Lower lobe of right lung (tissue), 2 donors: Measurements from ENCODE around the gene ZNF219. TPM values are rescaled to one million over a fixed set of nuclear protein-coding genes. Genes with fewer than 3 reads are reported as not detected.
A peak's percentile ranks its signal among the peaks of the same experiment; 100 is the strongest.

ENCODE experiments used
- ATAC-seq, 2 donors: fragments of 200-7000 bp; cut with Tn5 transposase; one replicate each; pipeline ENCODE4 v1.9.1; 2020 to 2022; ENCODE audit warnings: mild to moderate bottlenecking in 2 of 2, moderate library complexity in 2 of 2
- DNase-seq: peaks from one replicate; pipeline ENCODE4 v3.0.0-alpha.2; 2020
- H3K27ac ChIP-seq: fragments of 200-600 bp; one replicate; pipeline ENCODE4 v1.8.0; 2022
- H3K27me3 ChIP-seq: fragments of 200-600 bp; one replicate; pipeline ENCODE4 v1.8.0; 2022; ENCODE audit warnings: low read depth
- H3K36me3 ChIP-seq: fragments of 200-600 bp; one replicate; pipeline ENCODE4 v1.8.0; 2022; ENCODE audit warnings: mild to moderate bottlenecking
- H3K4me1 ChIP-seq: fragments of 200-600 bp; one replicate; pipeline ENCODE4 v1.8.0; 2022
- H3K4me3 ChIP-seq: fragments of 200-600 bp; one replicate; pipeline ENCODE4 v1.8.0; 2022; ENCODE audit warnings: mild to moderate bottlenecking
- H3K9me3 ChIP-seq: fragments of 200-600 bp; one replicate; pipeline ENCODE4 v1.8.0; 2022
- intact Hi-C: fragments of 100-400 bp; cut with DNase I; formaldehyde crosslinking; loops from one replicate; pipeline ENCODE4 v1.11.0; 2022
- total RNA-seq: library from RNA; stranded (reverse); fragmentation: NEBNext Ultra II Directional; extraction: Animal tissue kit (Norgen Biotek cat#: 25700); gene quantifications from one replicate; pipeline ENCODE4 v1.2.1, GENCODE V29; 2021
- TF ChIP-seq, protein P1 (sequence below): fragments of 200-600 bp; IDR thresholded peaks from one replicate; pipeline ENCODE4 v1.8.0; 2022; ENCODE audit warnings: antibody characterized with exemption, mild to moderate bottlenecking
- donor health status: DM: no; HTN: yes; CAD: no; lungs with severe emphysema.

The ZNF219 gene
- total RNA-seq, 1 donor from 2014 or later: 46.1 TPM

DNA sequence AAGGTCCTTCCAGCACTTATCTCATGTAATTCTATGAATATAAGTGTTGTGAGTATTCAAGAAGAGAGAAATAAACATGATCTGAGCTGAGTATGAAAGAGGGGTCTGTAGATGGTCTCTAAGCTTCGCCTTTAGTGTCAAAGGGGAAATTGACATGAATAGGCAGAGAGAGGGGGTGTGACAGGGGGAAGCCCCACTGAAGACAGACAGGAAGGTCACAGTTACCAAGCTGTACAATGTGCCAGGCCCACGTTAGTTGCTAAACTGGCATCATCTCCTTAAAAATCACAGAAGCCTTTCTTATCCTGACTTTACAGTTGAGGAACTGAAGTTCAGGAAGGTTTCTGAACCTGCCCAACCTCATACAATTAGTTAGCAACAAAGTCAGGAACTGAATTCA, 20.8 kb downstream of the ZNF219 start:
- TF ChIP-seq, protein P1, sequence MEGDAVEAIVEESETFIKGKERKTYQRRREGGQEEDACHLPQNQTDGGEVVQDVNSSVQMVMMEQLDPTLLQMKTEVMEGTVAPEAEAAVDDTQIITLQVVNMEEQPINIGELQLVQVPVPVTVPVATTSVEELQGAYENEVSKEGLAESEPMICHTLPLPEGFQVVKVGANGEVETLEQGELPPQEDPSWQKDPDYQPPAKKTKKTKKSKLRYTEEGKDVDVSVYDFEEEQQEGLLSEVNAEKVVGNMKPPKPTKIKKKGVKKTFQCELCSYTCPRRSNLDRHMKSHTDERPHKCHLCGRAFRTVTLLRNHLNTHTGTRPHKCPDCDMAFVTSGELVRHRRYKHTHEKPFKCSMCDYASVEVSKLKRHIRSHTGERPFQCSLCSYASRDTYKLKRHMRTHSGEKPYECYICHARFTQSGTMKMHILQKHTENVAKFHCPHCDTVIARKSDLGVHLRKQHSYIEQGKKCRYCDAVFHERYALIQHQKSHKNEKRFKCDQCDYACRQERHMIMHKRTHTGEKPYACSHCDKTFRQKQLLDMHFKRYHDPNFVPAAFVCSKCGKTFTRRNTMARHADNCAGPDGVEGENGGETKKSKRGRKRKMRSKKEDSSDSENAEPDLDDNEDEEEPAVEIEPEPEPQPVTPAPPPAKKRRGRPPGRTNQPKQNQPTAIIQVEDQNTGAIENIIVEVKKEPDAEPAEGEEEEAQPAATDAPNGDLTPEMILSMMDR: no peak
- no peak overlapping the region for H3K27ac ChIP-seq
- ATAC-seq: no peak
- H3K27me3 ChIP-seq: no peaks in the 10 kb centered on the region
- intact Hi-C loops: no loop called here
- peaks cover 3% of the 10 kb centered on the region for H3K4me1 ChIP-seq
- peaks cover 94% of the 10 kb centered on the region for H3K36me3 ChIP-seq
- H3K4me3 ChIP-seq: no peak overlapping the region
- no peak for DNase-seq
- no peaks in the 10 kb centered on the region for H3K9me3 ChIP-seq

DNA sequence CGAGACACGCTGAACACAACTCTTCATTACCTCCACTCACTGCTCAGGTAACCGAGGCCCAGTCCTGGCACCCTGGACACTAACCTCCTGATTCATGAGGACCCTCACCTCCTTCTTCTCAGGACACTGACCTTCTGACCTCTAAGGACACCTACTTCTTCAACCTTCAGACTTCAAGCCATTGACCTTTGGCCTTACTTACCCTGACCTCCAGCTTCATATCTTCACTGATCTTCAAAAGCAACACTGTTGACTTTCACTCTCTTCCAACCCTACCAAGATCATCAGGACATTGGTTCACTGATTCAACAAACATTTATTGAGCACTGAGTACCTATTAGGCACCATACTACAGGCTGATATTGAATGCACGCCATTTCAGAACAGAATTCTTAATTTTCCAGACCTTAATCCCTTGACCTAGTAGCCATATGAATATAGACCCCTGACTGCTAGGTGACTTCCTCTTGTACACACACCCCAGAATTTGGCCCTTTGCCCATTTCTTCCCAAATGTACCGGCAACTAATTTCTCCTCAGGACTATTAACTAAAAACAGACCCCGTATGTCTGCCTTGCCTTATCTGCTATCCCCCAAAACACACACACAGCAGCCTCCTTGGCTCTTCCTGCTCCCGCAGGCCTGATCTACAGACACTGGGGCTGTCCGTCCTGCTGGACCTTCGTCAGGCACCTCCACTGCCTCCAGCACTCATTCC, 22.6 kb downstream of the ZNF219 start:
- Histone ChIP-seq H3K27me3 (no peaks in the 10 kb centered on the region), H3K4me1 (peaks cover 21% of the 10 kb centered on the region), H3K4me3 (no peak overlapping the region), H3K27ac (no peak overlapping the region), H3K9me3 (no peaks in the 10 kb centered on the region), H3K36me3 (peaks cover 76% of the 10 kb centered on the region)
- TF ChIP-seq, protein P1: no peak
- DNase-seq: no peak
- ATAC-seq: no peak
- intact Hi-C loops: no loop called here

DNA sequence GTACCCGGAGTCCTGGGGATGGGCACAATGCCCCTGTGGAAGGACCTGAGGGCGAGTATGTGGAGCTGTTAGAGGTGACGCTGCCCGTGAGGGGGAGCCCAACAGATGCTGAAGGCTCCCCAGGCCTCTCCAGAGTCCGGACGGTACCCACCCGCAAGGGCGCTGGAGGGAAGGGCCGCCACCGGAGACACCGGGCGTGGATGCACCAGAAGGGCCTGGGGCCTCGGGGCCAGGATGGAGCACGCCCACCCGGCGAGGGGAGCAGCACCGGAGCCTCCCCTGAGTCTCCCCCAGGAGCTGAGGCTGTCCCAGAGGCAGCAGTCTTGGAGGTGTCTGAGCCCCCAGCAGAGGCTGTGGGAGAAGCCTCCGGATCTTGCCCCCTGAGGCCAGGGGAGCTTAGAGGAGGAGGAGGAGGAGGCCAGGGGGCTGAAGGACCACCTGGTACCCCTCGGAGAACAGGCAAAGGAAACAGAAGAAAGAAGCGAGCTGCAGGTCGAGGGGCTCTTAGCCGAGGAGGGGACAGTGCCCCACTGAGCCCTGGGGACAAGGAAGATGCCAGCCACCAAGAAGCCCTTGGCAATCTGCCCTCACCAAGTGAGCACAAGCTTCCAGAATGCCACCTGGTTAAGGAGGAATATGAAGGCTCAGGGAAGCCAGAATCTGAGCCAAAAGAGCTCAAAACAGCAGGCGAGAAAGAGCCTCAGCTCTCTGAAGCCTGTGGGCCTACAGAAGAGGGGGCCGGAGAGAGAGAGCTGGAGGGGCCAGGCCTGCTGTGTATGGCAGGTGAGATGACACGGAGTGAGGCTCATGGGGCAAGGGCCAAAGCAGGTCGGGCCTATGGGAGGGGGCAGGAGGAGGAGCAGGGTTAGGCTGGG, 23.8 kb downstream of the ZNF219 start:
- intact Hi-C loops: no loop called here
- TF ChIP-seq, protein P1: no peak
- H3K27me3 ChIP-seq: peaks cover 2% of the 10 kb centered on the region
- no peaks in the 10 kb centered on the region for H3K9me3 ChIP-seq
- peaks cover 25% of the 10 kb centered on the region for H3K4me1 ChIP-seq
- H3K27ac ChIP-seq: no peak overlapping the region
- ATAC-seq (no peak), DNase-seq (no peak)
- H3K4me3 ChIP-seq: no peak overlapping the region
- peaks cover 65% of the 10 kb centered on the region for H3K36me3 ChIP-seq

DNA sequence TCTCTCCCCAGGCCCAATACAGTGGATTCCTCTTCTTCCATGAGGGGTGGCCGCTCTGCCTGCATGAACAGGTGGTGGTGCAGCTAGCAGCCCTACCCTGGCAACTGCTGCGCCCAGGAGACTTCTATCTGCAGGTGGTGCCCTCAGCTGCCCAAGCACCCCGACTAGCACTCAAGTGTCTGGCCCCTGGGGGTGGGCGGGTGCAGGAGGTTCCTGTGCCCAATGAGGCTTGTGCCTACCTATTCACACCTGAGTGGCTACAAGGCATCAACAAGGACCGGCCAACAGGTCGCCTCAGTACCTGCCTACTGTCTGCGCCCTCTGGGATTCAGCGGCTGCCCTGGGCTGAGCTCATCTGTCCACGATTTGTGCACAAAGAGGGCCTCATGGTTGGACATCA, 24.5 kb downstream of the ZNF219 start:
- Histone ChIP-seq H3K9me3 (no peaks in the 10 kb centered on the region), H3K36me3 (peaks cover 58% of the 10 kb centered on the region), H3K27me3 (peaks cover 4% of the 10 kb centered on the region), H3K27ac (no peak overlapping the region), H3K4me3 (no peak overlapping the region), H3K4me1 (peaks cover 32% of the 10 kb centered on the region)
- no peak for DNase-seq
- ATAC-seq: no peak
- intact Hi-C loops: no loop called here
- TF ChIP-seq, protein P1: no peak

DNA sequence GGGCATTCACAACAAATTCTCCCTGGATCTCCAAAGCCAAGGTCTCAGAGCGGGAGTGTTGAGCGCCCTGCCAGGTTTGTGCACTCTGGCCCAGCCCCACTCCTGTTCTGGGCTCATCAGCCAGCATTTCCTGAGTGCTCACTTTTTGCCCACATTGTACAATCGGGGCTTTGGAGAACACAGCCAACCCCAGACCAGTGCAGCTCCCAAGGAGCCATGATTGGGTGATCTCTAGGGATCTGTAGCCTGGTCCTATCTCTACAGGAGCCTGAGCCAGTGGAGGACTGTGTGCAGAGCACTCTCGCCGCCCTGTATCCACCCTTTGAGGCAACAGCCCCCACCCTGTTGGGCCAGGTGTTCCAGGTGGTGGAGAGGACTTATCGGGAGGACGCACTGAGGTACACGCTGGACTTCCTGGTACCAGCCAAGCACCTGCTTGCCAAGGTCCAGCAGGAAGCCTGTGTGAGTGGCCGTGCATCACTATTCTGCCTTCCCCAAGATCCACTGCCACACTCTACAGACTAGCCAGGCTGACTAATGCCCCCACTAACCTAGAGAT, 25.6 kb downstream of the ZNF219 start:
- Histone ChIP-seq H3K27ac (peak overlapping the region; percentile 81), H3K27me3 (peaks cover 4% of the 10 kb centered on the region), H3K9me3 (no peaks in the 10 kb centered on the region), H3K4me3 (no peak overlapping the region), H3K36me3 (peaks cover 48% of the 10 kb centered on the region), H3K4me1 (peaks cover 38% of the 10 kb centered on the region)
- intact Hi-C loops: no loop called here
- DNase-seq (no peak), ATAC-seq (no peak)
- TF ChIP-seq, protein P1: no peak
